HEK293T (cell line): Measurements from ENCODE around the gene ADCY1.
"Not testable (repeated sequence)": the region's sequence is repeated elsewhere in the genome, so short reads cannot be mapped to it uniquely, and the experiment has no call there.

Experiments used
- ARNT ChIP-seq: fragments of 450-650 bp; IDR thresholded peaks from 2 replicates; pipeline ENCODE4 v1.6.1; 2017; ENCODE audit warnings: mild to moderate bottlenecking
- BHLHE40 ChIP-seq: fragments of 450-650 bp; IDR thresholded peaks from 2 replicates; pipeline ENCODE4 v1.6.1; 2016; ENCODE audit warnings: mild to moderate bottlenecking, moderate library complexity, borderline replicate concordance
- ELF4 ChIP-seq: fragments of 450-650 bp; IDR thresholded peaks from 2 replicates; pipeline ENCODE4 v1.6.1; 2017; ENCODE audit warnings: antibody characterized with exemption
- FOXA1 ChIP-seq: fragments of 450-650 bp; IDR thresholded peaks from 2 replicates; pipeline ENCODE4 v1.6.1; 2016; ENCODE audit warnings: mild to moderate bottlenecking
- FOXK2 ChIP-seq: fragments of 450-650 bp; IDR thresholded peaks from 2 replicates; pipeline ENCODE4 v1.6.1; 2016; ENCODE audit warnings: mild to moderate bottlenecking
- FOXM1 ChIP-seq: fragments of 450-650 bp; IDR thresholded peaks from 2 replicates; pipeline ENCODE4 v1.6.1; 2017; ENCODE audit warnings: mild to moderate bottlenecking, borderline replicate concordance
- HDGF ChIP-seq: fragments of 450-650 bp; IDR thresholded peaks from 2 replicates; pipeline ENCODE4 v1.6.1; 2017; ENCODE audit warnings: antibody characterized with exemption, borderline replicate concordance
- LEF1 ChIP-seq: fragments of 450-650 bp; IDR thresholded peaks from 2 replicates; pipeline ENCODE4 v1.6.1; 2017; ENCODE audit warnings: mild to moderate bottlenecking, borderline replicate concordance
- NFRKB ChIP-seq: fragments of 450-650 bp; IDR thresholded peaks from 2 replicates; pipeline ENCODE4 v1.6.1; 2016; ENCODE audit warnings: mild to moderate bottlenecking, moderate library complexity
- SP1 ChIP-seq: fragments of 450-650 bp; IDR thresholded peaks from 2 replicates; pipeline ENCODE4 v1.6.1; 2017
- SUZ12 ChIP-seq: fragments of 450-650 bp; IDR thresholded peaks from 2 replicates; pipeline ENCODE4 v1.6.1; 2016; ENCODE audit warnings: mild to moderate bottlenecking
- TARDBP ChIP-seq: fragments of 450-650 bp; IDR thresholded peaks from 2 replicates; pipeline ENCODE4 v1.6.1; 2016
- ZNF384 ChIP-seq: fragments of 450-650 bp; IDR thresholded peaks from 2 replicates; pipeline ENCODE4 v1.6.1; 2016
- TF ChIP-seq, protein P1 (sequence below): fragments of 450-650 bp; IDR thresholded peaks from 2 replicates; pipeline ENCODE4 v1.6.1; 2016

DNA sequence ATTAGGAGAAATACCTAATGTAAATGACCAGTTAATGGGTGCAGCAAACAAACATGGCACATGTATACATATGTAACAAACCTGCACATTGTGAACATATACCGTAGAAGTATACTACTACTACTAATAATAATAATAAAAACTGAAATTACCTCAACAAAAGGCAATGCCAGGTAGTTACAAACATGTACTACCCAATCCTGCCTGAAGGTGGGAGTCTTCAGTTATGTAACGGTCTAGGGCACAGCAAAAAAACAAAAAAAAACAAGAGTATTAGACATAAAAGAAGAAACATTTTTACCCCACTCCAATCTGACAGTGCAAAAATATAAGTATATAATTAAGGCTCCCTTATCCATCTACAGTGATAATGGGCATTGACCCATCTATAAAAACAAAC lies 182.6 kb downstream of the ADCY1 start:
- not testable (repeated sequence) for TF ChIP-seq FOXM1, LEF1, ARNT, SP1, SUZ12, TARDBP, FOXK2, BHLHE40, NFRKB, HDGF, FOXA1, ZNF384, ELF4
- TF ChIP-seq, protein P1, sequence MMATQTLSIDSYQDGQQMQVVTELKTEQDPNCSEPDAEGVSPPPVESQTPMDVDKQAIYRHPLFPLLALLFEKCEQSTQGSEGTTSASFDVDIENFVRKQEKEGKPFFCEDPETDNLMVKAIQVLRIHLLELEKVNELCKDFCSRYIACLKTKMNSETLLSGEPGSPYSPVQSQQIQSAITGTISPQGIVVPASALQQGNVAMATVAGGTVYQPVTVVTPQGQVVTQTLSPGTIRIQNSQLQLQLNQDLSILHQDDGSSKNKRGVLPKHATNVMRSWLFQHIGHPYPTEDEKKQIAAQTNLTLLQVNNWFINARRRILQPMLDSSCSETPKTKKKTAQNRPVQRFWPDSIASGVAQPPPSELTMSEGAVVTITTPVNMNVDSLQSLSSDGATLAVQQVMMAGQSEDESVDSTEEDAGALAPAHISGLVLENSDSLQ: not testable (repeated sequence)
